AG10803 (cell line): ENCODE measurements around the gene ALPL.

Source experiments
- DNase-seq: peaks from one replicate; pipeline ENCODE4 v3.0.0; 2010; ENCODE audit warnings: low read depth
- H3K4me3 ChIP-seq: 2 replicates; pipeline ENCODE4 v1.5.1; 2011; ENCODE audit warnings: mild to moderate bottlenecking, low read length, control low read depth
- CTCF ChIP-seq: conservative IDR thresholded peaks from 2 replicates; pipeline ENCODE4 v1.5.1; 2011; ENCODE audit warnings: mild to moderate bottlenecking, low read length, control low read depth, inconsistent platforms

Gene ALPL

GRCh38 chr1:21524220-21524619 lies 15.0 kb downstream of the ALPL start:
- no peak for DNase-seq

GRCh38 chr1:21524686-21525339 lies 15.6 kb downstream of the ALPL start:
- no peak for TF ChIP-seq CTCF
- H3K4me3 ChIP-seq = no peak overlapping the region
- no peak for DNase-seq

More at GRCh38 chr1:21524220-21524619, 15.0 kb downstream of the ALPL start:
- TF ChIP-seq CTCF = no peak
- H3K4me3 ChIP-seq = no peak overlapping the region

- TF ChIP-seq CTCF = no peak
- no peak for DNase-seq
- no peak overlapping the region for H3K4me3 ChIP-seq
These were observed 16.1 kb downstream of the ALPL start for GRCh38 chr1:21525340-21525717.

GRCh38 chr1:21526441-21526840 lies 17.2 kb downstream of the ALPL start:
- TF ChIP-seq CTCF = no peak
- H3K4me3 ChIP-seq = no peak overlapping the region
- no peak for DNase-seq

GRCh38 chr1:21530368-21531016 lies 21.3 kb downstream of the ALPL start:
- no peak for DNase-seq
- H3K4me3 ChIP-seq = no peak overlapping the region
- TF ChIP-seq CTCF = no peak

- no peak overlapping the region for H3K4me3 ChIP-seq
- TF ChIP-seq CTCF = no peak
- DNase-seq = no peak
These were observed 22.0 kb downstream of the ALPL start for GRCh38 chr1:21531241-21531640.

GRCh38 chr1:21532496-21532895 lies 23.3 kb downstream of the ALPL start:
- H3K4me3 ChIP-seq = no peak overlapping the region
- TF ChIP-seq CTCF = no peak
- DNase-seq = no peak
